K562 (cell line): Measurements from ENCODE around the gene LIPT2. TPM values are rescaled to one million over a fixed set of nuclear protein-coding genes. Genes with fewer than 3 reads are reported as not detected.

Experiments
- ATAC-seq: fragments of 200-7000 bp; cut with Tn5 transposase; 3 replicates; pipeline ENCODE4 v1.9.1; 2020; ENCODE audit warnings: moderate library complexity
- BruUV-seq: library from RNA; stranded (reverse); fragments of 400-500 nt; replicated peaks from 2 replicates; lab custom pipeline; 2021; lab: Mats Ljungman, UMichigan
- CTCF ChIA-PET: fragments of 300-600 bp; formaldehyde crosslinking; extraction: SDS; loops from one replicate; lab custom pipeline; 2021; ENCODE audit warnings: low intra/inter-chr PET ratio; lab: Yijun Ruan, JAX
- POLR2A ChIA-PET: fragments of 300-600, 350-650 bp; sonication (Branson Sonifier 250); formaldehyde crosslinking; extraction: SDS; loops from one replicate; lab custom pipeline; 2021; ENCODE audit warnings: antibody characterized with exemption, inconsistent platforms; lab: Yijun Ruan, JAX
- DNase-seq, 4 experiments: peaks; one replicate each; pipeline versions ENCODE4 v3.0.0 to v3.0.0-alpha.2; 2011 to 2018; ENCODE audit warnings: low spot score in 3 of 4, mixed read lengths in 3 of 4; ENCODE audit errors: extremely low read depth in 1 of 4
- FAIRE-seq: peaks from 2 replicates; lab custom pipeline; 2011; peaks lifted over from hg19 to GRCh38; lab: Jason Lieb, UNC
- H2AFZ ChIP-seq: 2 replicates; pipeline ENCODE4 v1.6.0; 2011; ENCODE audit warnings: low read depth, low read length, control low read depth, inconsistent platforms
- H3K27ac ChIP-seq: fragments of 200-600 bp; 3 replicates; pipeline ENCODE4 v1.8.0; 2011; ENCODE audit warnings: low read depth, mild to moderate bottlenecking, control low read depth, inconsistent platforms, low read length, moderate library complexity, mixed read lengths; ENCODE audit errors: extremely low read depth
- H3K27me3 ChIP-seq, 2 experiments: fragments of 300-600 bp in 1 of 2; 2 replicates in 1 of 2; 3 replicates in 1 of 2; pipeline versions ENCODE4 v1.6.0 to v1.8.0; 2011; ENCODE audit warnings: inconsistent platforms in 2 of 2, low read length in 2 of 2, mild to moderate bottlenecking in 1 of 2, mixed read lengths in 1 of 2, moderate library complexity in 1 of 2; ENCODE audit not compliant: control insufficient read depth in 2 of 2, insufficient read depth in 2 of 2
- H3K36me3 ChIP-seq: fragments of 300-600 bp; 3 replicates; pipeline ENCODE4 v1.8.0; 2011; ENCODE audit warnings: mild to moderate bottlenecking, low read length, inconsistent platforms; ENCODE audit not compliant: control insufficient read depth, insufficient read depth
- H3K4me1 ChIP-seq, 2 experiments: fragments of 200-600 bp in 1 of 2; replicated peaks in 1 of 2; 2 replicates in 1 of 2; 3 replicates in 1 of 2; pipeline versions ENCODE4 v1.5.1 to v1.8.0; 2011; ENCODE audit warnings: inconsistent platforms in 2 of 2, low read length in 2 of 2, mild to moderate bottlenecking in 1 of 2, mixed read lengths in 1 of 2, moderate library complexity in 1 of 2; ENCODE audit not compliant: control insufficient read depth in 2 of 2, insufficient read depth in 2 of 2
- H3K4me2 ChIP-seq: 2 replicates; pipeline ENCODE4 v1.6.1; 2011; ENCODE audit warnings: low read length, control low read depth, inconsistent platforms, mixed read lengths; ENCODE audit not compliant: insufficient read depth
- H3K4me3 ChIP-seq: fragments of 200-600 bp; sonication (generic), shearing (Covaris generic); 2 replicates; pipeline ENCODE4 v1.5.1; 2016; ENCODE audit warnings: control low read depth, inconsistent platforms
- H3K79me2 ChIP-seq: fragments of 200-600 bp; 3 replicates; pipeline ENCODE4 v1.8.0; 2011; ENCODE audit warnings: low read length, inconsistent platforms; ENCODE audit not compliant: control insufficient read depth, insufficient read depth
- H3K9ac ChIP-seq, 2 experiments: 2 replicates each; pipeline versions ENCODE4 v1.6.0 to v1.6.1; 2011; ENCODE audit warnings: low read depth in 2 of 2, low read length in 2 of 2, control low read depth in 1 of 2, inconsistent platforms in 1 of 2, mild to moderate bottlenecking in 1 of 2, mixed read lengths in 1 of 2; ENCODE audit not compliant: insufficient read depth in 1 of 2
- H3K9me1 ChIP-seq: one replicate; pipeline ENCODE4 v1.6.0; 2011; ENCODE audit warnings: inconsistent platforms, mild to moderate bottlenecking, low read length, moderate library complexity; ENCODE audit not compliant: control insufficient read depth, insufficient read depth
- H3K9me3 ChIP-seq: replicated peaks from 2 replicates; pipeline ENCODE4 v1.5.1; 2011; ENCODE audit warnings: low read depth, low read length, inconsistent platforms; ENCODE audit not compliant: control insufficient read depth, insufficient read depth
- H4K20me1 ChIP-seq: replicated peaks from 2 replicates; pipeline ENCODE4 v1.6.1; 2011; ENCODE audit warnings: low read length, inconsistent platforms, mixed read lengths; ENCODE audit not compliant: control insufficient read depth, insufficient read depth
- MCM2 ChIP-seq: fragments of 450-650 bp; IDR thresholded peaks from 2 replicates; pipeline ENCODE4 v1.6.1; 2017; ENCODE audit warnings: low read depth, mild to moderate bottlenecking
- NFIX ChIP-seq: fragments of 250-450 bp; sonication (Bioruptor Pico); IDR thresholded peaks from 2 replicates; pipeline ENCODE4 v1.4.0; 2020; ENCODE audit warnings: low read depth, mild to moderate bottlenecking, moderate library complexity
- SPI1 ChIP-seq: IDR thresholded peaks from 2 replicates; pipeline ENCODE4 v1.6.1; 2011; ENCODE audit warnings: low read depth, low read length, control low read depth, borderline replicate concordance
- WGBS: fragments of 100-300 bp; shearing (Covaris generic); methylation state at CpG from one replicate; pipeline ENCODE4 v1.1.6; 2016; ENCODE audit warnings: low coverage, mixed read lengths; ENCODE audit not compliant: insufficient coverage; ENCODE audit errors: missing lambda C conversion rate; 5-methylcytosine and 5-hydroxymethylcytosine counted together
- in situ Hi-C: fragments of 300-500 bp; cut with MboI; formaldehyde crosslinking; loops from 4 replicates; pipeline ENCODE4 v1.15.0; 2018; ENCODE audit warnings: inconsistent platforms, mixed read lengths
- intact Hi-C: fragments of 100-400 bp; cut with micrococcal nuclease; formaldehyde crosslinking; loops from 2 replicates; pipeline ENCODE4 v1.14.2; 2022
- polyA plus RNA-seq, 8 experiments: library from polyadenylated mRNA; depleted of rRNA in 4 of 8; stranded (reverse) in 5 of 8; unstranded in 3 of 8; fragments of >200 nt; fragmentation: Nextera tagmentation in 2 of 8; fragmentation: Illumina TruSeq in 1 of 8; extraction: Ambion mirVana in 2 of 8; extraction: Trizol in 1 of 8; gene quantifications; 2 replicates each; pipeline versions ENCODE4 v1.2.1 to v1.2.3, GENCODE V29; 2011 to 2014; ENCODE audit warnings: inconsistent platforms in 1 of 8, missing spikeins in 1 of 8
- total RNA-seq, 7 experiments: library from RNA; depleted of rRNA in 6 of 7; stranded (reverse); fragments of >200 nt in 6 of 7; fragmentation: Illumina TruSeq in 2 of 7; extraction: Trizol in 2 of 7; gene quantifications; 2 replicates each; pipeline versions ENCODE4 v1.2.1 to v1.2.3, GENCODE V29; 2011 to 2021; ENCODE audit warnings: low replicate concordance in 1 of 7
- TF ChIP-seq, protein P1 (sequence below), 3 experiments: IDR thresholded peaks in 2 of 3; conservative IDR thresholded peaks in 1 of 3; 2 replicates each; pipeline ENCODE4 v1.5.1; 2011 to 2012; ENCODE audit warnings: low read length in 3 of 3, mild to moderate bottlenecking in 3 of 3, control low read depth in 2 of 3, improper control_type of control experiment in 1 of 3, inconsistent platforms in 1 of 3, low read depth in 1 of 3, mixed read lengths in 1 of 3, moderate library complexity in 1 of 3; ENCODE audit not compliant: insufficient read depth in 2 of 3

The LIPT2 gene
- total and polyA plus RNA-seq, 9 of the 15 experiments (the other 6 are each of a cell fraction or from before 2014, with no cell fraction given) = 1.00 to 5.2 (median 3.5) TPM

DNA sequence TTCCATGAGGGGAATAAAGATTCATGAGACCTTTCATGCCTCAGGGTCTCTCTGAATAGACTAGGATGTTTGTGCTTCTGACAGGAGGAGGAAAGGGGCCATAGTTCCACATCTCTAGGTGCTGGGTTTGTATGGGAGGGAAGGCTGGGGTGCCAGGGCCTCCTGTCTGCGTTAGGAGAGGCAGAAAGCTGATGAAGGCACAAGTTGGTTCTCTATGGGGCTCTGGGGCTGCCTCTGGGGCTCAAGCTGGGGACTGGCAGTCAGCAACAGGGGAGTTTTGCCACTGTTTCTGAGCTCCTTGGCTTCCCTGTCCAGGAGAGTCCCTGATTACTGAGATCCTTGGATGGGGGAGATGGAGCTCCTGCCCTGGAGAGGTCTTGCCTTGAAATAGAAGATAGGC, 30.3 kb downstream of the LIPT2 start (continued):
- TF ChIP-seq, protein P1, sequence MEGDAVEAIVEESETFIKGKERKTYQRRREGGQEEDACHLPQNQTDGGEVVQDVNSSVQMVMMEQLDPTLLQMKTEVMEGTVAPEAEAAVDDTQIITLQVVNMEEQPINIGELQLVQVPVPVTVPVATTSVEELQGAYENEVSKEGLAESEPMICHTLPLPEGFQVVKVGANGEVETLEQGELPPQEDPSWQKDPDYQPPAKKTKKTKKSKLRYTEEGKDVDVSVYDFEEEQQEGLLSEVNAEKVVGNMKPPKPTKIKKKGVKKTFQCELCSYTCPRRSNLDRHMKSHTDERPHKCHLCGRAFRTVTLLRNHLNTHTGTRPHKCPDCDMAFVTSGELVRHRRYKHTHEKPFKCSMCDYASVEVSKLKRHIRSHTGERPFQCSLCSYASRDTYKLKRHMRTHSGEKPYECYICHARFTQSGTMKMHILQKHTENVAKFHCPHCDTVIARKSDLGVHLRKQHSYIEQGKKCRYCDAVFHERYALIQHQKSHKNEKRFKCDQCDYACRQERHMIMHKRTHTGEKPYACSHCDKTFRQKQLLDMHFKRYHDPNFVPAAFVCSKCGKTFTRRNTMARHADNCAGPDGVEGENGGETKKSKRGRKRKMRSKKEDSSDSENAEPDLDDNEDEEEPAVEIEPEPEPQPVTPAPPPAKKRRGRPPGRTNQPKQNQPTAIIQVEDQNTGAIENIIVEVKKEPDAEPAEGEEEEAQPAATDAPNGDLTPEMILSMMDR (IDR thresholded peaks at IDR 0.05 in 2 of 3, conservative IDR thresholded peaks at IDR 0.05 in 1 of 3; ENCODE audit: insufficient read depth in 2 of 3, low read depth in 1 of 3, low read length in 3 of 3) = no peak
- TF ChIP-seq NFIX (CRISPR knock-in tag) = no peak

GRCh38 chr11:74462631-74463030, 30.9 kb downstream of the LIPT2 start:
- H2AFZ ChIP-seq = peak overlapping the region; percentile 10
- ChIA-PET POLR2A (interaction anchor here (0.5 to 3.2 kb wide), 5 partner anchors 11 to 119 kb away, joined by 3 to 8 read pairs (median 5); no protein-coding TSS in a partner anchor), CTCF (interaction anchor here (1.1 kb wide), 1 partner anchor 10 kb away, joined by 3 read pairs; no protein-coding TSS in a partner anchor)
- WGBS = 72% methylated on average over 5 of the region's 5 CpGs
- H3K4me2 ChIP-seq = peak overlapping the region; percentile 67; the same call in 1 of the 2 replicates
- FAIRE-seq (no peak), ATAC-seq (no peak), DNase-seq (no peak)
- no peaks in the 10 kb centered on the region for H4K20me1 ChIP-seq
- H3K4me3 ChIP-seq = no peak overlapping the region
- no peaks in the 10 kb centered on the region for H3K9me3 ChIP-seq
- no peak overlapping the region for H3K27ac ChIP-seq
- in situ Hi-C loops (loop anchor here (5.0 to 10.0 kb wide), 2 partner anchors 120 to 858 kb away; no protein-coding TSS in a partner anchor), intact Hi-C loops (no loop called here)
- H3K9ac ChIP-seq = no peak overlapping the region
- H3K36me3 ChIP-seq = no peaks in the 10 kb centered on the region; the same call in 2 of the 3 replicates
- no peaks in the 10 kb centered on the region for H3K27me3 ChIP-seq
- no peak for TF ChIP-seq MCM2
- TF ChIP-seq SPI1 = 0 out of 2 replicates have a peak, but pooled peaks have one; percentile 60
- peaks cover 39 to 56% of the 10 kb centered on the region in 2 experiments for H3K4me1 ChIP-seq
- no peaks in the 10 kb centered on the region for H3K9me1 ChIP-seq
- H3K79me2 ChIP-seq = peaks cover 10% of the 10 kb centered on the region; the same call in 1 of the 3 replicates
- no TSS peak for BruUV-seq
